Activated CD4-positive, alpha-beta memory T cell treated with anti-CD3 and anti-CD28 coated beads for 36 hours (primary cell): Measurements from ENCODE around the gene GAPDH. TPM values are rescaled to one million over a fixed set of nuclear protein-coding genes. Genes with fewer than 3 reads are reported as not detected.

Experiments
- CTCF ChIA-PET: fragments of 350-600 bp; sonication (Branson Sonifier 250); formaldehyde crosslinking; loops from one replicate; lab custom pipeline; 2021; ENCODE audit warnings: antibody characterized with exemption, inconsistent platforms; lab: Charles Lee
- POLR2A ChIA-PET: fragments of 350-600 bp; sonication (Branson Sonifier 250); formaldehyde crosslinking; loops from one replicate; lab custom pipeline; 2021; ENCODE audit warnings: antibody characterized with exemption; lab: Charles Lee
- DNase-seq: peaks from one replicate; pipeline ENCODE4 v3.0.0-alpha.2; 2020
- H3K27ac Mint-ChIP-seq: one replicate; pipeline ENCODE4 v1.8.0; 2021; ENCODE audit warnings: mixed read lengths
- H3K27me3 Mint-ChIP-seq: one replicate; pipeline ENCODE4 v1.8.0; 2021; ENCODE audit warnings: mixed read lengths
- H3K36me3 Mint-ChIP-seq: one replicate; pipeline ENCODE4 v1.8.0; 2021; ENCODE audit warnings: mixed read lengths
- H3K4me1 Mint-ChIP-seq: one replicate; pipeline ENCODE4 v1.8.0; 2021; ENCODE audit warnings: low read depth, mixed read lengths
- H3K4me3 Mint-ChIP-seq: one replicate; pipeline ENCODE4 v1.8.0; 2021; ENCODE audit warnings: mild to moderate bottlenecking, mixed read lengths
- H3K9me3 Mint-ChIP-seq: one replicate; pipeline ENCODE4 v1.8.0; 2021; ENCODE audit warnings: mixed read lengths
- intact Hi-C: fragments of 100-400 bp; cut with micrococcal nuclease; formaldehyde crosslinking; loops from one replicate; pipeline ENCODE4 v1.15.1; 2023
- total RNA-seq, 2 experiments: library from RNA; stranded (reverse); gene quantifications; one replicate each; pipeline ENCODE4 v1.2.3, GENCODE V29; 2021

GAPDH gene
- total RNA-seq, 2 experiments from 2014 or later, result 5,823 to 5,836 TPM

DNA sequence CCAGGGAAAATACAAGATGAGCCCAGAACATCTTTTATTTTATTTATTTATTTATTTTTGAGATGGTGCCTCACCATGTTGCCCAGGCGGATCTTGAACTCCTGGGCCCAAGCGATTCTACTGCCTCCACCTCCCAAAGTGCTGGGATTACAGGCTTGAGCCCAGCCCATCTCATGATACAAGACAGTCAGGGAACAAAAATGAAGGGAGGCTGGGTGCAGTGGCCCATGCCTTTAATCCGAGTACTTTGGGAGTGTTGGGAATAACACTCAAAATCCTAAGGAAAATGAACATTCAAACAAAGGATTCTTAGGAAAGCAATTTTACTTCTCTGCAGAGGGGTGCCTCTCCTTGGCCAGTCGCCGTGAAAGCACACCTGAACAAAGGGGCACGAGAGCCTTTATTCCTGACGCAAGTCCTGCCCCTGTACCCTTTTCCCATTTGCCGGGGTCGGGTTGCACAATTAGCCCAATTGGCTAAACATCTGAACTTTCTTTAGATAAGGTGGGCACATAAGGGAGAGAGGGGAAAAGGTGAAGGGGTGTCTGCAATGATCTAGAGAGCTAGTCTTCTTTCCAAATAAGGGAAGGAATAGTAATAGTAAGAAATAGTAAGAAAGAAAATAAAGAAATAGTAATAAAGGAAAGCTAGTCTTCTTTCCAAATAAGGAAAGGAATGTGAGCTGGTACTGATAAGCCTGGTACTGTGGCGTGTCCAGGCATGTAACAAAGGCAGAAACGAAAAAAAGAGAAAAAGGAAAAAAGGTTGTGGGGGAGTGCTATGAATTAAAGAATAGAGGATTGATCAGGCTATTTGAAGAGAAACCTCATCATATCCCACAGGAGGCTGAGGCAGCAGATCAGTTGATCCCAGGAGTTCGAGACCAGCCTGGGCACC is 27.0 kb upstream of the GAPDH start:
- intact Hi-C loops, result no loop called here
- Mint-ChIP-seq H3K36me3 (peaks cover 33% of the 10 kb centered on the region), H3K4me1 (peaks cover 2% of the 10 kb centered on the region), H3K4me3 (no peak overlapping the region), H3K27ac (no peak overlapping the region), H3K9me3 (no peaks in the 10 kb centered on the region), H3K27me3 (no peaks in the 10 kb centered on the region)
- DNase-seq, result no peak
- ChIA-PET CTCF (interaction anchor here (0.6 to 0.7 kb wide), 3 partner anchors 10 to 71 kb away, joined by 3 to 6 read pairs (median 3); no protein-coding TSS in a partner anchor), POLR2A (interaction anchor here (1.2 kb wide), 1 partner anchor 37 kb away, joined by 3 read pairs; the partner anchor contains the start of gene VAMP1)

GRCh38 chr12:6508087-6508486 is 26.2 kb upstream of the GAPDH start:
- intact Hi-C loops, result no loop called here
- Mint-ChIP-seq H3K4me3 (no peak overlapping the region), H3K4me1 (peaks cover 2% of the 10 kb centered on the region), H3K27me3 (no peaks in the 10 kb centered on the region), H3K36me3 (peaks cover 40% of the 10 kb centered on the region), H3K9me3 (no peaks in the 10 kb centered on the region), H3K27ac (no peak overlapping the region)
- POLR2A ChIA-PET, result interaction anchor here (1.2 kb wide), 1 partner anchor 37 kb away, joined by 3 read pairs; the partner anchor contains the start of gene VAMP1
- CTCF ChIA-PET, result no interaction called here
- DNase-seq, result no peak

DNA sequence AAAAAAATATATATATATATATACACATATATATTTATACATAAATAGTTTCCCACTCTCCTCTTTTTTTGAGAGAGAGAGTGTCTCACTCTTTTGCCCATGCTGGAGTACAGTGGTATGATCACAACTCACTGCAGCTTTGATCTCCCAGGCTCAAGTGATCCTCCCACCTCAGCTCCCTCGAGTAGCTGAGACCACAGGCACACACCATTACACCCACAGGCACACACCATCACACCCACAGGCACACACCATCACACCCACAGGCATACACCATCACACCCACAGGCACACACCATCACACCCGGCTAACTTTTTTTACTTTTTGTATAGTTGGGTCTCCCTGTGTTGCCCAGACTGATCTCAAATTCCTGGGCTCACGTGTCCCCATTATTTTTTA is 14.1 kb upstream of the GAPDH start:
- Mint-ChIP-seq H3K36me3 (peaks cover 66% of the 10 kb centered on the region), H3K27ac (no peak overlapping the region), H3K9me3 (no peaks in the 10 kb centered on the region), H3K4me1 (no peaks in the 10 kb centered on the region), H3K4me3 (no peak overlapping the region), H3K27me3 (no peaks in the 10 kb centered on the region)
- ChIA-PET CTCF (no interaction called here), POLR2A (no interaction called here)
- no peak for DNase-seq
- intact Hi-C loops, result no loop called here

GRCh38 chr12:6522193-6522592 is 12.1 kb upstream of the GAPDH start:
- no peaks in the 10 kb centered on the region for H3K4me1 Mint-ChIP-seq
- H3K27me3 Mint-ChIP-seq, result no peaks in the 10 kb centered on the region
- ChIA-PET POLR2A (no interaction called here), CTCF (no interaction called here)
- H3K4me3 Mint-ChIP-seq, result no peak overlapping the region
- intact Hi-C loops, result no loop called here
- no peak for DNase-seq
- peaks cover 70% of the 10 kb centered on the region for H3K36me3 Mint-ChIP-seq
- no peaks in the 10 kb centered on the region for H3K9me3 Mint-ChIP-seq
- H3K27ac Mint-ChIP-seq, result no peak overlapping the region

DNA sequence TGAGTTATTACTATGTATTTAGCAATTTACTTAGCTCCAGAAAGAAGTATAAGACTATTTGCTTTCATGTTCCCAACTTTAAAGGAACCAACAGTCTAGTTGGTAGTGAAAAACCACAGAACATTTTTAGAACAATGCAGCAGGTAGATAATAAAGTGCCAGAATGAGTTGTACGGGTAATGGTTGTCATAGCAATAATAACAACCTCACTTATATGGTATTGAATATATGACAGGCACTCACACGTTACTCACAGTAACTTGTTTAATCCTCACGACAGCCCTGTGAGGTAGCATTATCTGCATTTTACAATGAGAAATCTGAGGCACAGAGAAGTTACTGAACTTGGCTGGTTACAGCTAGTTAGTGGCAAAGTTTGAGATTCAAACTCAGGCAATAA is 10.6 kb upstream of the GAPDH start:
- CTCF ChIA-PET, result no interaction called here
- POLR2A ChIA-PET, result interaction anchor here (0.6 kb wide), 1 partner anchor 9 kb away, joined by 3 read pairs; no protein-coding TSS in a partner anchor
- H3K27me3 Mint-ChIP-seq, result no peaks in the 10 kb centered on the region

DNA sequence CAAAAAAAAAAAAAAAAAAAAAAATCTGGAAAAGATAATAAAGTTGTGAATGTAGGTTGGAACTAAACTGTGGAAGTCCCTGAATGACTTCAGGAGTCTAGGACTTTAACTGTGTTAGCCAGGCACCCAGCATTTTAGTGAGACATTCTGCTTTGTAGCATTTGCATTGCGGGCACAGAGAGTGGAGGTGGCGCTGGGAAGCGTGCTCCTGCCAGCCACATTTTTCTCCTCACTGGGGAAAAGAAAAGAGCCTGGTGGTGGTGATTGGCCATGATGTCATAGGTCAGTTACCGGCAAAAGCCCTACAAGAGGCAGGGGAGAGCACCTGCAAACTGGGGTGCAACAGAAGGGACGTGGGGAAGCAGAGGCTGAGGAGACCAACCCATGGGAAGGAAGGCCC is 9.7 kb upstream of the GAPDH start:
- H3K27me3 Mint-ChIP-seq, result no peaks in the 10 kb centered on the region
- no peak for DNase-seq
- no peaks in the 10 kb centered on the region for H3K9me3 Mint-ChIP-seq
- H3K4me3 Mint-ChIP-seq, result no peak overlapping the region
- no peak overlapping the region for H3K27ac Mint-ChIP-seq
- intact Hi-C loops, result no loop called here
- CTCF ChIA-PET, result no interaction called here
- H3K4me1 Mint-ChIP-seq, result no peaks in the 10 kb centered on the region
- POLR2A ChIA-PET, result no interaction called here
- peaks cover 81% of the 10 kb centered on the region for H3K36me3 Mint-ChIP-seq

More for the DNA sequence above, 10.6 kb upstream of the GAPDH start:
- DNase-seq, result no peak
- no peaks in the 10 kb centered on the region for H3K4me1 Mint-ChIP-seq
- intact Hi-C loops, result no loop called here
- H3K4me3 Mint-ChIP-seq, result no peak overlapping the region
- H3K36me3 Mint-ChIP-seq, result peaks cover 76% of the 10 kb centered on the region
- H3K27ac Mint-ChIP-seq, result no peak overlapping the region
- H3K9me3 Mint-ChIP-seq, result no peaks in the 10 kb centered on the region

DNA sequence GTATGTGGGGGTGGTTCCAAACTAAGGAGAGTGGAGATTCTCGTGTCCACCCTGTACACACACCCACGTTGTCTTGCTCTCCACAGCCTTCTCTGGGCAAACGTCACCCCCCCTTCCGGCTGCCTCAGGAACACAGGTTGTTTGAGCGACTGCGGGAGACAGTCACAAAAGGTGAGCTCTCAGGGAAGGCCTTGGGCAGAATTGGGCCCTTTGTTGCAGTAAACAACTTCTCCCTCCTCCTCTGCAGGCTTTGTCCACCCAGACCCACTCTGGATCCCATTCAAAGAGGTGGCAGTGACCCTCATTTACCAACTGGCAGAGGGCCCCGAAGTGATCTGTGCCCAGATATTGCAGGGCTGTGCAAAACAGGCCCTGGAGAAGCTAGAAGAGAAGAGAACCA is 8.1 kb upstream of the GAPDH start:
- Mint-ChIP-seq H3K4me3 (no peak overlapping the region), H3K27me3 (no peaks in the 10 kb centered on the region), H3K4me1 (peaks cover 5% of the 10 kb centered on the region), H3K9me3 (no peaks in the 10 kb centered on the region), H3K27ac (no peak overlapping the region), H3K36me3 (peaks cover 86% of the 10 kb centered on the region)
- intact Hi-C loops, result no loop called here
- ChIA-PET POLR2A (no interaction called here), CTCF (interaction anchor here (0.9 kb wide), 1 partner anchor 12 kb away, joined by 3 read pairs; no protein-coding TSS in a partner anchor)
- no peak for DNase-seq

DNA sequence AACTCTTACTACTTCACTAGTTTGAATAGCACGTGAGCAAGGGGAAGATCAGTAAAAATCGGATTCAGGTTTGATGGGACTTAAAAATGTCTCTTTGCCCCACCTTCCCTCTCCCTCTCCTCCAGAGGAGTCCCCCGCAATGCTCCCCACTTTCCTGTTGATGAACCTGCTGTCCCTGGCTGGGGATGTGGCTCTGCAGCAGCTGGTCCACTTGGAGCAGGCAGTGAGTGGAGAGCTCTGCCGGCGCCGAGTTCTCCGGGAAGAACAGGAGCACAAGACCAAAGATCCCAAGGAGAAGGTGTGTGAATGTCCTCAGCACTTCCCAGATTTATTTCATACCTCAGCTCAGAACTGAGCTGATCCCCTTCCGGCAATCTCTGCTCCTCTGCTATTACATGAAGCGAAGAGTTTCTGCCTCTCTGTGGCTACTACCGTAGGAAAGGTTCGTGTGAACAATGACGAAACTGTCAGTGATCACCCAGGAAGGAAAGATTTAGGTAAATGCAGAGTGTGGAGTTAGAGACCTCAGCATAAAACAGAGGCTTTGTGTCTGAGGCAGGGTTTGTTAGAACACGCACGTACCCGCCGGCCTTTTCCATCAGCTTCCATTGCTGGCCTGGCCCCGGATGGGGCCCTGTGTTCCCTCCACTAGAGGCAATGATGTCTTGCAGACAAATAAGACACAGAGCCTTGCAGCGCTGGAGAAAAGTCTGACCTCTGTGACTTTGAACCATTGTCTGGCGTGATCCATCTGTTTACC is 7.4 kb upstream of the GAPDH start:
- no peak overlapping the region for H3K27ac Mint-ChIP-seq

GRCh38 chr12:6527711-6528110 is 6.6 kb upstream of the GAPDH start:
- ChIA-PET CTCF (interaction anchor here (0.7 to 3.1 kb wide), 3 partner anchors 10 to 62 kb away, joined by 3 to 10 read pairs (median 3); no protein-coding TSS in a partner anchor), POLR2A (interaction anchor here (3.0 kb wide), 1 partner anchor 11 kb away, joined by 9 read pairs; no protein-coding TSS in a partner anchor)
- Mint-ChIP-seq H3K4me1 (peaks cover 16% of the 10 kb centered on the region), H3K4me3 (no peak overlapping the region), H3K9me3 (no peaks in the 10 kb centered on the region), H3K27me3 (no peaks in the 10 kb centered on the region), H3K27ac (no peak overlapping the region), H3K36me3 (peaks cover 84% of the 10 kb centered on the region)
- intact Hi-C loops, result no loop called here
- no peak for DNase-seq

More for the DNA sequence above, 7.4 kb upstream of the GAPDH start:
- Mint-ChIP-seq H3K27me3 (no peaks in the 10 kb centered on the region), H3K4me3 (no peak overlapping the region), H3K4me1 (peaks cover 8% of the 10 kb centered on the region), H3K9me3 (no peaks in the 10 kb centered on the region), H3K36me3 (peaks cover 82% of the 10 kb centered on the region)
- POLR2A ChIA-PET, result interaction anchor here (3.0 kb wide), 1 partner anchor 12 kb away, joined by 9 read pairs; no protein-coding TSS in a partner anchor
- intact Hi-C loops, result no loop called here
- CTCF ChIA-PET, result interaction anchor here (0.7 to 0.9 kb wide), 2 partner anchors 11 to 61 kb away, joined by 3 read pairs; no protein-coding TSS in a partner anchor
- no peak for DNase-seq

DNA sequence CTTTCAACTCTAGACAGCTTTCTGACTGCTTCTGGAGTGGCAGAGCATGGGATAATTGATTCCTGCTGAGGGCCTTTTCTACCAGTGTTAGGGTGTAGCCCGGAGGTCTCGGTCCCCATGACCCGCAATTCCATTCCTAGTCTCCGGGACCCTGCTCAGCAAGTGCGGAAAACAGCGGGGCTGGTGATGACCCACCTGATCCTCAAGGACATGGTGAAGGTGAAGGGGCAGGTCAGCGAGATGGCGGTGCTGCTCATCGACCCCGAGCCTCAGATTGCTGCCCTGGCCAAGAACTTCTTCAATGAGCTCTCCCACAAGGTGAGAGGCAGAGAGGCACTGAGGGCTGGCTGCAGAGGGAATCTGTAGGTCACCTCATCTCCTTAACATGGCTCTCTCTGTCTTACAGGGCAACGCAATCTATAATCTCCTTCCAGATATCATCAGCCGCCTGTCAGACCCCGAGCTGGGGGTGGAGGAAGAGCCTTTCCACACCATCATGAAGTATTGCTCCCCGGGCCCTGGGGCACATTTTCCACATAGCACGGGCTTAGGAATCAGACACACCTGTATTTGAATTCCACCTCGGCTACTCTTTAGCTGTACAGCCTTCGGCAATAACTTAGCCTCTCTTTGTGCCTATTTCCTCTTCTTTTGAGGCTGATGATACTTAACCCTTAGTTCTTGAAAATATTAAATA is 5.6 kb upstream of the GAPDH start:
- peaks cover 82% of the 10 kb centered on the region for H3K36me3 Mint-ChIP-seq
- peaks cover 19% of the 10 kb centered on the region for H3K4me1 Mint-ChIP-seq
- no peak overlapping the region for H3K4me3 Mint-ChIP-seq
- POLR2A ChIA-PET, result interaction anchor here (3.0 kb wide), 1 partner anchor 10 kb away, joined by 9 read pairs; no protein-coding TSS in a partner anchor
- H3K27me3 Mint-ChIP-seq, result no peaks in the 10 kb centered on the region
- intact Hi-C loops, result no loop called here
- CTCF ChIA-PET, result interaction anchor here (1.3 to 3.1 kb wide), 2 partner anchors 9 to 12 kb away, joined by 3 to 10 read pairs; no protein-coding TSS in a partner anchor
- H3K27ac Mint-ChIP-seq, result peak overlapping the region; percentile 31
- no peak for DNase-seq
- no peaks in the 10 kb centered on the region for H3K9me3 Mint-ChIP-seq

GRCh38 chr12:6529291-6529737 is 5.0 kb upstream of the GAPDH start:
- H3K27me3 Mint-ChIP-seq, result no peaks in the 10 kb centered on the region
- ChIA-PET CTCF (interaction anchor here (1.3 to 3.1 kb wide), 2 partner anchors 9 to 12 kb away, joined by 3 to 10 read pairs; no protein-coding TSS in a partner anchor), POLR2A (interaction anchor here (3.0 kb wide), 1 partner anchor 10 kb away, joined by 9 read pairs; no protein-coding TSS in a partner anchor)
- H3K36me3 Mint-ChIP-seq, result peaks cover 81% of the 10 kb centered on the region
- no peak overlapping the region for H3K27ac Mint-ChIP-seq
- peaks cover 19% of the 10 kb centered on the region for H3K4me1 Mint-ChIP-seq
- intact Hi-C loops, result no loop called here
- no peaks in the 10 kb centered on the region for H3K9me3 Mint-ChIP-seq
- DNase-seq, result no peak
- H3K4me3 Mint-ChIP-seq, result no peak overlapping the region
